Measurements from ENCODE around the gene CCDC57.
"Not testable (repeated sequence)": the region's sequence is repeated elsewhere in the genome, so short reads cannot be mapped to it uniquely, and the experiment has no call there.

CCDC57 gene

DNA sequence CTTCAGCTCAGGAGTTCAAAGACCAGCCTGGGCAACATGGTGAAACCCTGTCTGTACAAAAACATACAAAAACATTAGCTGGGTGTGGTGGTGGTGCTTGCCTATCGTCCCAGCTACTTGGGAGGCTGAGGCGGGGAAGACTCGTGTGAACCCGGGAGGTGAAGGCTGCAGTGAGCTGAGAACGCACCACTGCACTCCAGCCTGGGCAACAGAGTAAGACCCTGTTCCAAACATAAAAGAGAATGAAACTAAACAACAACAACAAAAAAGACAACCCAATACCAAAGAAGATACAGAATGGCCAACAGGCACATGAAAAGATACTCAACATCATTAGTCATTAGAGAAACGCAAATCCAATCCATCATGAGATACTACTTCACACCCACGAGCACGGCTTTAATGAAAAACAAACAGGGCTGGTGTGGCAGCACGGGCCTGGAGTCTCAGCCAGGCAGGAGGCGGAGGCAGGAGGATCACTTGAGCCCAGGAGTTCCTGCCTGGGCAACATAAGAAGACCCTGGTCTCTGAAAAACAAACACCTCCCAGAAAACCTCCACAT, 8.8 kb upstream of the CCDC57 start:
- no peak for DNase-seq

DNA sequence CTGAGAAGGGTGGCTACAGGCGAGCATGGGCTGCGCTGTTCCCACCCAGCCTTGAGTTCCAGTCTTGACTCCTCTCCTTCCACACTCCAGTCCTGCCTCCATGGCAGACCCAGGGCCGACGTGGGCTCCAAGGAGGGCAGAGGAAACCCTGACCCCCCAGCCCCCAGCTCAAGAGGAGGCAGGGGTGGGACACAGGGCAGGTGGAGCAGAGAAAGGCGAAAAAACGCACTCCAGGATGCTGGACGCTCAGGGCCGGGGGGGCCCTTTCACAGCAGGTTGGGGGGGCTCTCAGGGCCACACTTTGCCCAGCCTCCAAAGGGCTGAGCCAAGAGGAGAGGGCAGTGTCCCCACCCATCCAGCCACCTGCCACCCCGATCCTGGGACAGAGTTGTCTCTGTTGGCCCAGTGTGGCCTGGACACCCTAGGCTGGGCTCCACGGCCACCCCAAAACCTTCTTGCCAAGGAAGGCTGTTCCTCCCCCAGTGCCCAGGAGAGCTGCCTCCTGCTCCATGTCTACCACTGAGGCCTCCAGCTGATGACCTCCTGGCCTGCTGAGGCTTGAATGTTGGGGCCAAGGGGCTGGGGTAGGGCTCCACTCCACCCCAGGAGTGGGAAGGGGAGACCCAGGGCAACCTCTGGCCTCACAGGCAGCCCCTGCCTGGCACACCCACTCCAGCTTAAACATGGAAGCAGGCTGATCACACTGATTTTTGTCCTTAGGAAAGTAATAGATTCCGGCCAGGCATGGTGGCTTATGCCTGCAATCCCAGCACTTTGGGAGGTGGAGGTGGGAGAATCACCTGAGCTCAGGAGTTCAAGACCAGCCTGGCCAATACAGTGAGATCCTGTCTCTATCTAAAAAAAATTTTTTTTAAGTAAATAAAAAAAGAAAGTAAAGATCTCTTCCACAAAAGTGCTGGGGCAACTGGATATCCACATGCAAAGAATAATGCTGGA, 7.4 kb upstream of the CCDC57 start:
- DNase-seq: no peak

DNA sequence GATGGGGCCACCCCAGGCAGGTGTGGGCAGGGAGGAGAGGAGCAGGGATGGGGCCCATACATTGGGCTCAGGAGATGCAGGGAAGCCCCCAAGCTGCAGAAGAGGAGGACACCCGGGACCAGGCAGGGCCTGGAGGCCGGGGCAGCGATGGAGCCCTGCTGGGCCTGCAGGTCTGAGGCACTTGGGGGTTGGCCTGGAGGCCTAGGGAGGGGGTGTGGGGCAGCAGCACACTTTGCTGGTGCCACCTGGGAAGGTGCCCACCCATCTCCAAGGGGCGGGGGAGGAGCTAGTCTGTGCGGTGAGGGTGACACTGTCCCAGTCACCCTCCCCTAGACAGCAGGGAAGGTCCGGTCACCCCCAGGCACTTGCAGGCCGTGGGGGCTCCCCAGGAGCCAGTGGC, 6.4 kb upstream of the CCDC57 start:
- no peak for DNase-seq

DNA sequence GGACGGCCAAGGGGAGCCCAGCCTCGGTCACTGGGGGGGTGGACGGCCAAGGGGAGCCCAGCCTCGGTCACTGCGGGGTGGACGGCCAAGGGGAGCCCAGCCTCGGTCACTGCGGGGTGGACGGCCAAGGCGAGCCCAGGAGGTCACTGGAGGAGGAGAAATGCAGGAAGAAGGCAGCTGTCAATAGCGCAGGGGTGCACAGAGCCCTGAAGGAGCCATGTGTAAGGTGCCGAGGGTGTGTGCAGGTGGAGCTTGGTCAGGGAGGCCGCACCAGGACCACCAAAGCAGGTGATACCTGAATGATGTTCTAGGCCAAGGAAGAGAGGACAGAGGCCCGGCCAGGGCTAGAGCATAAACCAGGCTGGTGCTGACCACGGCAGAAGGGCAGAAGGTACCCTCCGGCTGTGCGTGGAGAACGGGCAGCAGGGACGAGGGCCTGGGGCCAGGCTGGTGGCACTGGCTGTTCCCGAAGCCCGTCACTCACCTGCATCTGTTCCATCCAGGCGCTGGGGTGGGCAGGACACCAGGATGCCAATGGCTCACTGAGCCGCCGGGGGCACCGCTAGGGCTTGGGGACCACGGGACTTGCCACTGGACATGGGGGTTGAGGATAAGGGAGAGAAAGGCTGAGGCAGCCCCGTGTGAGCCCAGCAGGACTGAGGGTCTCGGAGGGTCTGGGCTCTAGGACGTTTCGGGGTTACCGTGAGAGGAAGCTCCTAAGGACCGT, 5.9 kb upstream of the CCDC57 start:
- no peak for DNase-seq

DNA sequence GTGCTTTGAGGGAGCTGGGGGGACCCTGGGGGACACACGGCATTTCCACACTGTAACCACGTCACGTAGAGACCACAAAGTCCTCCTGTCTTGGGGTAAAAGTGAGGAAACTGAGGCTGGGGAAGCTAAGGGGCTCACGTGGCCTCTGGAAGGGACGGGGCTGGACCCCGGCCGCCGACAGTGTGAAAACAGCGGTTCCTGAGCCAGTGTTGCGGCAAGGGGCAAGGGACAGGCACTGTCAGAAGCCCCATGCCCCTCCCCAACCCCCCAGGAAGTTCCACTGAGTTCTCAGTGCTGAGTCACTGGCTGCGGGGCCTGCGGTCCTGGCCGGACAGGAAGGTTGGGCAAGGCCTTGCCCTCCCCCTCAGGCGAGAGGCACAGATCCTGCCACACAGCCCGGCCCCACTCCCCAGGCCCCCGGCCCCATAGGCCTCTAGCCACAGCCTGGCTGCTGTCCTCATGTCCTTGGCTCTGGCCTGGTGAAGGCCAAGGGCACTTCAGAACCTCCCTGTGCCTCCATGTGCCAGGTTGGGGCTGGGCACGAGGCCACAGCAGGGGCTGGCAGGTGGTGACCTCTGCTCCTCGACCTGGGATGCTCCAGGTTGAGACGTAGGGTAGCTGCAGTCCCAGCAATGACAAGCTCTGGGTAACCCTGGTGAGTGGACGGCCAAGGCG, 5.0 kb upstream of the CCDC57 start:
- no peak for DNase-seq

DNA sequence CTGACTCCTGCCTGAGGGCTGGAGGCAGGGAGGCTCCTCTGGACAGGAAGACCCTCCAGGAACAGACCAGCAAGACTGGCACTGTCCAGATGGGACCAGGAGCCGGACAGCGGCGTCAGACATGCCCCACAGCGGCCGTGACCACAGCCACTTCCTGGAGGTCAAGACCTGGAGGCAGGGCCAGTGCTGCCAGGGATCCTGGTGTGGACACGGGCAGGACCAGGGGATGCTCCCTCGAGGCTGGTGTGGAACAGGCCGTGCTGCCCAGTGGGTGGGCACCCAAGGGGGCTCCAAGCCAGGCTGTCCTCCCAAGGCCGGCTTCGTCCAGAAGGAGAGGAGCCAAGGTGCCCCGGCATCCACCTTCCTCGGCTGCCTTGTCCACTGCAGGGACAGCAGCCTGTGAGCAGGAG, 4.5 kb upstream of the CCDC57 start:
- DNase-seq: no peak

DNA sequence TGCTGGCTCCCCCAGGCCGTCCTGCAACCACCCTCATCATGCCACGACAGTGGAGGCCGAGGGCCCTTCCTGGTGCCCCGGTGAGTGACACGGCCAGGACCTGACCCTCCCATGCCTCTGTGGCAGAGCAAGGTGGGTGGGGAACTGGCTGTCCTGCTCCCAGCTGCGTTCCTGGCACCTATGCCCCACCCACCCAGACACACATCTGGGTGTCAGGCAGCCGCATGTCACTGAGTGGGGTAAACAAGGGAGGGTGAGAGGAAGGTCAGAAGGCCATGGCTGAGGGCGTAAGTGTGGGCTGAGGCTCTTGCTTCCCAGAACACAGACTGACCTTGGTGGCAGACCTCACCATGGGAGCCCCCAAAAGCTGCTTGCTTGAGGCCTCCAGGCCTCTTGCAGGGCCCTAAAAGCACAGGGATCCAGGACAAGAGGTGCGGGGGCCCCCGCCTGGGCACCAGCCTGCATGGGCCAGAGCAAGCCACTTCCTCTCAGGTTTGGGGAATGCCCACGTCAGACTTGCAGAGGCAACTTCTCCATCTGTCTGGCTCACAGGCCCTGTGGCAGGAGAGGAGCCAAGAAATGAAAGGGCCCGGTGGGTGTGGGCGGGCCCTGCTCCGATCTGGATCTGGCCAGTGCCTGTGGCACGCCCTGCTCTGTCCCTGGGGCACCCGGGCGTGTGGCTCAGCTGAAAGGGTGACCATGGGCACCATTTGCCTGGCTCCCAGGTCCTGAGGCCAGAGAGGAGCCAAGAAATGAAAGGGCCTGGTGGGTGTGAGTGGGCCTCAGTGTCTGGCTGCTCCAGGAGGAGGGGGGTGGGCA, 3.9 kb upstream of the CCDC57 start:
- DNase-seq: no peak

DNA sequence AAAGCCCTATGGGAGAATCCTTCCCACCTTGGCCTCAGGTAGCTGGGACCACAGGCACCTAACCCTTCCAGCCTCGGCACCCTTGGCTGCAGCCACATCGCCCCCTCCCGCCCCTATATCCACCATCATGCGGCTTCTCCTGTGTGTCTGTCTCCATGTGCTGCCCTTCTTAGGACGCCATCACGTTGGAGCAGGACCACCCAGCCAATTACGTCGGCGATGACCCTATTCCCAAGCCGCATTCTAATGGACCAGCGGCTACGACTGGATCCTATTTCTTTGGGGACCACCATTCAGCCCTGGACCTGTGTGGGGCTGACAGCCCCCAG, 3.3 kb upstream of the CCDC57 start:
- no peak for DNase-seq

DNA sequence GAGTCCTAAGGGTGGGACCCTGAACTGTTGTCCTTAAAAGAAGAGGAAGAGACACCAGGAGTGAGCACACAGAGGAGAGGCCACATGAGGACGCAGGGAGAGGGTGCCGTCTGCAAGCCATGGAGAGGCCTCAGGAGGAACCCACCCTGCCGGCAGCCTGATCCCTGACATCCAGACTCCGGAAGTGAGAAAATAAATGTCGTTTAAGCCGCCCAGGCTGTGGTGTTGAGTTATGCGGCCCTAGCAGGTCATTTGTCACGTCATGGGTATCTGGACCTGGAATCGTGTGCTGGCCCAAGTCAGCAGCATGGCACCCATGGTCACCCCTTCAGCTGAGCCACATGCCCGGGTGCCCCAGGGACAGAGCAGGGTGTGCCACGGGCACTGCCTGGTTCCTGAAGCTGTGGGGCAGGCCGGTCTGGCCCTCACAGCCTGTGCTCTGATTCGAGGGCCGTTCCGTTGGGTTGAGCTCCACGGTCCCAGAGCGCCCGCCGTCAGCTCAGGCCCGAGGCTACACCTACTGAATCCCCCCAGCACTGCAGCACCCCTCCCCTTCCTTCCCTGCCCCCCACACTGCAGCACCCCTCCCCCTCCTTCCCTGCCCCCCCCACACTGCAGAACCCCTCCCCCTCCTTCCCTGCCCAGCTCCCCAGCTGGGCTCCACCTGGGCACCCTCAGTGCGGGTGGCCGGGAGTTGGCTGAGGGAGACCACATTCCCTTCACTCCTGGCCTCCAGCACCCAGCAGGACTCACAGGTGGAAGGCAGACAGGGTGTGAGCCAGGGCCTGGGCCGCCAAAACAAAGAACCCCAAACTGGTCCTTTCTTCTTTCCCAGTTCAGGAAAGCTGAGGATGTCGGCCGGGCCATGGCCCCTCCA, 2.7 kb upstream of the CCDC57 start:
- no peak for DNase-seq

DNA sequence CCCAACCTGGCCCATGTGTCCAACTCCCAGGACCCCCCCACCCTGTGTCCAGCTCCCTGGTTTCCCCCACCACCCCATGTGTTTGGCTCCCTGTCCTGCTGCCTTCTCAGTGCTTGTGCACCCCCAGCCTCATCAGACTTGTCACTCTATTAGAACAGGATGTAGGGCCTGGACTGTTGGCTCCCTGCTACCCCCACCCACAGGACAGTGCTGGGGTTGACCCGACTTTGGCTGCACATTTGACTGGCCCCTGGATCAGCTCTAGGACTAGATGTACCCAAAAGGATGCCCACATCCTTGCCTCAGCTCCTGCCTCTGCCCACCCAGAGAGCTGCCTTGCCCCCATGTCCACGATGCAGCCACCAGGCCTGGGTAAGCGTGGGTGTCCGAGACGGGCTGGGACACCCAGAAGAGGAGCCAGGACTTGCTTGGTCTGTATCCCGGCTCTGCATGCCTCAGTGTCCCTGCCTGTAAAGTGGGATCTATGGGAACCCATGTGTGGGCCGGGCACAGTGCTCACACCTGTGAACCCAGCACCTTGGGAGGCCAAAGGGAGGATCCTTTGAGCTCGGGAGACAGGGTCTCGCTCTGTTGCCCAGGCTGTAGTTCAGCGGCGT, 1.5 kb upstream of the CCDC57 start:
- DNase-seq: no peak

DNA sequence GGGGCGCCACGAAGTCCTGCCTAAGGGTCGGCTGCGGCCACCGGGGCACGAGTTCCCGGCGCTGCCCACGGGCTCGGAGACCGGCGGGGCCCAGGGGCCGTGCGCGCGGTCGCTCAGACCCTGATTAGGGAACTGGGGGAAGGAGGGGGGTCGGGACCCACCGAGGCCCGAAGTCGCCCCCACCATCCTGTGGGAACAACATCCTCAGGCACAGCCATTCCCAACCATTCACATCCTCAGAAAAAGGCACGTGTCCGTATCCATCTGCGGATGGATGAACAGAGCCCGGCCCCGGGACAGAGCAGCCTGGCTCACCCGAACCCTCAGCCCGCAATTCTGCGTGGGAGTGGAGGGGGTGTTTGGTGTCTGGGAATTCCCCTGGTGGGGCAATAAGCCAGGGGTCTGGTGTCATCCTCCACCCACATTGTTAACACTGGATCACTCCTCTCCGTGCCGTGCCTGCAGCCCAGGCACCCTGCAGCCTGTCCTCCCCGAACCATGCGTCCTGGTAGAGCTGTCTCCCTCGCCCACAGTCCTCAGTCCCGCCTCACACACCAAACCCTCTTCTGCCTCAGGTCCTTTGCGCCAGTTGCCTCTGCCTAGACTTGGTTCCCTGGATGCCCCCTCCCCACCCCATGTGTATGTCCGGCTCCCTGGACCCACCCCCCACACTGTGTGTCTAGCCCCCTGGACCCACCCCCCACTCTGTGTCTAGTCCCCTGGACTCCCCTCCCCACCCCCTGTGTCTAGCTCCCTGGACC, 789 bp upstream of the CCDC57 start:
- no peak for DNase-seq

DNA sequence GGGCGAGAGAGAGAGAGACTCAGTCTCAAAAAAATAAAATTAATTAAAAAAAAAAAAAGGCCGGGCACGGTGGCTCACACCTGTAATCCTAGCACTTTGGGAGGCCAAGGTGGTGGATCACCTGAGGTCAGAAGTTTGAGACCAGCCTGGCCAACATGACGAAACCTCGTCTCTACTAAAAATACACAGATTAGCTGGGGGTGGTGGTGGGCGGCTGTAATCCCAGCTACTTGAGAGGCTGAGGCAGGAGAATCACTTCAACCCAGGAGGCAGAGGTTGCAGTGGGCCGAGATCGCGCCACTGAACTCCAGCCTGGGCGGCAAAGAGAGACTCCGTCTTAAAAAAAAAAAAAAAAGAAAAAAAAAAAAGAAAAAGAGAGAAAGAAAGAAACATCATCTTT, 2.0 kb downstream of the CCDC57 start:
- not testable (repeated sequence) for DNase-seq

DNA sequence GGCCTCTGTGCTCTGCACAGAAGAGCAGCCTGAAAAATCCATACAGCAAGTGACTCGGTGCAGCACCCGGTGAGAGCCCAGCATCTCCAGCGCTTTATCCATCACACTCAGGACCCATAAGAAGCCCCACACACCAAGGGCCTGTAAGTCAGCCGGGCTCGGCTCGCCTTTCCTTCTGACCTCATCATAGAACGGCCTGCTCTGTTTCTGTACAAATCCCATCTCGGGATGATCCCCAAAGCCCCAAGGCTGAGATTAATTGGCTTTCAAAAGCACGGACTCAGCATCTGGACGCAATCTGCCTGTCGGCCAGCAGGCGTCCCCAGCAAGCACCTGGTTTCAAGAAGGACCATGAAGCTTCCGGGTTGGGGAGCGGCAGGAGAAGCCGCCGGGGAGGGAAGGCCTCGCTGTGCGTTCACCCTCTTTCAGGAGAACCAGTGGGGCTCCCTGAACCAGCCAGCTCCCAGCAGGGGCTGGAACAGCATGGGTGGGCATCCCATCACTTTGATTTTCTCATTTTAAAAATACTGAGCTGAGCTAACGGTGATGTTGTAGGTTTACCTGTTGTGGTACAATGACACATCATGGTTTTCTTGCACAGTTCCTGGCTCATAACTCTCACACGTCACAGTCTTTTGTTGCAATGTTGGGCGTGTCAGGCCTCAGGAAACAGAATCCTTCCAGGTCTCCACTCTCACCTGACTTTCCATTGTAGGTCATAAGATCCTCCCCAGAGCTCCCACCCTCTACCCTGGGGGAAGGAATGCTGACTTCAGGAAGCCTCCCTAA, 6.7 kb downstream of the CCDC57 start:
- peak; percentile 87 for DNase-seq

DNA sequence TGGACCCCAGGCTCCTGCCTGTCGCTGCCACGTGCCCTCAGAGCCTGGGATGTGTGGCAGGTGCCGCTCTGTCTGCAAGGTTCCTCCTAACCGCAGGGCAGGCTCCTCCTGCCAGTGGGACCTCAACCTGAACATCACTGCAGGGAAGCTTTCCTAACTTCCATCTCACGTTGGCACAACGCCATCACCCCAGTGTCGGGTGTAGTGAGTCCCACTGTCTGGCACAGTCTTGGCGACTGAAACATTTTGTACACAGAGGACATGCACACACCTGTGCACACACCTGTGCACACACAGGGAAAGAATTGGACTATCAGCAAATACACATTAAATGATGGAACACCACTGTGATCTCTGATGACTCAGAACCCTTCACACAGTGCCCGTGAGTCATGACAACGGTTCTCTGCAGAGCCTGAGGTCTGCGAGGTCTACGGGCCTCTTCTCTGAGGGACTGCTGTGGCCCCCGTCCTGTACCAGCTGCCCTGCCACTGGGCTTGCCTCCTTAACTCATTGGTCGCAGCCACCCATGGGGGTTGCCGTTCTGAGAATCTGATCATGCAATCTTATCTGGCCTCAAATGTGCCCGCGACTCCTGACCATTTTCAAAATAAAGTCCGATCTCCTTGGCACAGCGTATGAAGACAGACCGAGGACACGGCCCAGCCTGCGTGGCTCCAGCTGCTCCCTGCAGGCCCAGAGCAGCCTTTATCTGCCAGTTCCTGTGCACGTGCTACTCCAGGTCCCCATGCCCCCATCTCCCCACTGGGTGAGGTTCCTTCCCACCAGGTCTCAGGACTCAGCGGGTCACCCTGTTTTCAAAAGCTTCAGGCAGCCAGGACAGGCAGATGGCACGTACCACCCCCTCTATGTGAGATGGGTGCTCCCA, 7.6 kb downstream of the CCDC57 start:
- peak; percentile 87 for DNase-seq

DNA sequence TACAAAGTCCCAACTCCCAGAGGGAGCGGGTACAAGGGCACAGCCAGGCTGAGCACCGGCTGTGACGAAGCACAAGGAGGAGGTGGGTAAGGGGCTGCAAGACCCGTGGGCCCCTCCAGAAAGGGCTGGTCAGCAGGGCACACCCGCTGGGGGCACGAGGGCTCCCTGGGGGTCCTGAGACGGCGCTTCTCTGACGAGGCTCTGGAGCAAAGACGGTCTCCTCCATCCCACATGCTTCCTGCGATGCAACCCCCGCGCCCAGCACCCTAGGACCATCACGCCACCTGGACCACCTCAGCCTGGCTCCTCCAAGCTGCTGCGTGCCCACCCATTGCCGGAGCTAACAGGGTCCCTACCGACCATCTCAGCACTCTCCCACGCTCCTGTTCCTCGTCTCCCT, 8.7 kb downstream of the CCDC57 start:
- DNase-seq: no peak

DNA sequence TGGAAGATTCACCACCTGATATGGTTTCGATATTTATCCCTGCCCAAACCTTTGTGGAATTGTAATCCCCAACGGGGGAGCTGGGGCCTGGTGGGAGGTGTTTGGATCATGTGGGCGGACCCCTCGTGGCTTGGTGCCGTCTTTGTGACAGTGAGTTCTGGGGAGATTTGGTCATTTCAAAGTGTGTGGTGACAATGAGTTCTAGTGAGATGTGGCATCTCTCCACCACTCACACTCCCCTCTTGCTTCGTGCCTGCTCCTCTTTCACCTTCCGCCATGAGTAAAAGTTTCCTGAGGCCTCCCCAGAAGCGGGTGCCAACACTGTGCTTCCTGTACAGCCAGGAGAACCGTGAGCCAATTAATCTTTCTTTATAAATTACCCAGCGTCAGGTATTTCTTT, 9.7 kb downstream of the CCDC57 start:
- no peak for DNase-seq

DNA sequence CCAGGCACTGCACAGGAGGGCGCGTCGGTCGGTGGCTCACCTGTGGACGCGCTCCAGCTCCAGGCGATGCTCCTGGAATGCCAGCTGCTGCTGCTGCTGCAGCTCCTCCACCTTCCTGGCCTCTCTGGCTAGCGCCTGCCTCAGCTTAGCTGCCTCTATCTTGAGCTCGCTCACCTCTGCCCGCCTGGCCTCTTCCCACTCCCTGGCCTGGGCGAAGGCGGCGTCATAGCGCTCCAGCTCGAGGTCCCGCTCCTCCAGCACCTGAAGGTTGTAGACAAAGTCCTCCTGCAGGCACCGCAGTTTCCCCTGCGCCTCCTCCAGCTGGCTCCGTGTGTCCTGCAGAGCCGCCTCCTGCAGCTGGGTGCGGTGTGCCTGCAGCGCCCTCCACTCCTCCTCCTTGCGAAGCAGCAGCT, 11.1 kb downstream of the CCDC57 start:
- peak; percentile 28 for DNase-seq

All from DMS153 (cell line).